Prostate gland (tissue), 2 donors: ENCODE measurements around the gene MORN1. TPM values are rescaled to one million over a fixed set of nuclear protein-coding genes. Genes with fewer than 3 reads are reported as not detected.

Experiments used
- DNase-seq: peaks from one replicate; pipeline ENCODE4 v3.0.0-alpha.2; 2019; ENCODE audit warnings: low spot score
- H3K27ac ChIP-seq, 2 donors: fragments of 200-600 bp; sonication (generic); 2 replicates each; pipeline ENCODE4 v1.5.1; 2017 to 2019
- H3K27me3 ChIP-seq: fragments of 200-600 bp; sonication (generic); replicated peaks from 2 replicates; pipeline ENCODE4 v1.5.1; 2019; ENCODE audit not compliant: insufficient read depth
- H3K36me3 ChIP-seq, 2 donors: fragments of 200-600 bp; sonication (generic); 1 replicate in 1 of 2; 2 replicates in 1 of 2; pipeline versions ENCODE4 v1.5.1 to v1.8.1; 2017 to 2019
- H3K4me1 ChIP-seq: fragments of 200-600 bp; sonication (generic); replicated peaks from 2 replicates; pipeline ENCODE4 v1.5.1; 2019
- H3K4me3 ChIP-seq, 2 donors: fragments of 200-600 bp; sonication (generic); 2 replicates each; pipeline ENCODE4 v1.5.1; 2017 to 2019
- H3K9me3 ChIP-seq: fragments of 200-600 bp; sonication (generic); 2 replicates; pipeline ENCODE4 v1.5.1; 2017
- CTCF ChIP-seq, 4 experiments: fragments of 200-600 bp in 2 of 4; fragments of 450-650 bp in 2 of 4; sonication (generic) in 2 of 4; IDR thresholded peaks; 1 replicate in 3 of 4; 2 replicates in 1 of 4; pipeline ENCODE4 v1.5.1; 2016 to 2019; ENCODE audit warnings: antibody characterized with exemption in 4 of 4, mild to moderate bottlenecking in 2 of 4, moderate library complexity in 2 of 4
- POLR2A ChIP-seq: fragments of 450-650 bp; IDR thresholded peaks from one replicate; pipeline ENCODE4 v1.6.1; 2016; ENCODE audit warnings: antibody characterized with exemption, mild to moderate bottlenecking
- POLR2AphosphoS5 ChIP-seq: sonication (generic); formaldehyde crosslinking; IDR thresholded peaks from one replicate; pipeline ENCODE4 v1.6.1; 2017; ENCODE audit warnings: antibody characterized with exemption
- WGBS: methylation state at CpG from one replicate; pipeline ENCODE4 v1.1.5; 2018; 5-methylcytosine and 5-hydroxymethylcytosine counted together
- intact Hi-C: fragments of 100-400 bp; cut with DNase I; formaldehyde crosslinking; loops from one replicate; pipeline ENCODE4 v1.14.2; 2022
- total RNA-seq, 2 donors: library from RNA; depleted of rRNA; stranded (reverse); fragments of >200 nt; gene quantifications; one replicate each; pipeline ENCODE4 v1.1.0, GENCODE V29; 2016

MORN1 gene
- total RNA-seq, 2 donors from 2014 or later = 18.6 to 21.0 TPM

DNA sequence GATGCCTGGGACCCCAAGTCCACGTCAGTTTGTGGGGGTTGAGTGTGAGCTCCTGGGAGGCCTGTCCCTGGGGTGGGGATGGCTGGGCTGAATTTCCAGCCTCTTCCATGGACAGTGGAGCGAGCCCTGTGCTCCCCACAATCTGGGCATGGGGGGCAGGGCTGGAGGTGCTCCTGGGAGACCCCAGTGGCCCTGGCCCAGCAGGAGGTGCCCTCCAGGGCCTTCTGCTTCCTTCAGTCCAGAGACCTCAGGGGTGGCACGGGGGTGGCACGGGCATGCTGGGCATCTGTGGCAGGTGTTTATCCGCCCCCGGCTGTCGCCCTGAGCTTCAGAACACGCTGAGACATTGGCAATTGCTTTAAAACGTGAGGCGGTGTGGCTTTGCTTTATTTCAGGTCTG lies 40.9 kb downstream of the MORN1 start:
- 78% methylated on average over 10 of the region's 10 CpGs for WGBS
- H3K27ac ChIP-seq = no peak overlapping the region
- H3K36me3 ChIP-seq = no peaks in the 10 kb centered on the region
- H3K4me3 ChIP-seq = no peak overlapping the region
- H3K27me3 ChIP-seq = no peaks in the 10 kb centered on the region
- DNase-seq = no peak
- H3K9me3 ChIP-seq = no peaks in the 10 kb centered on the region
- H3K4me1 ChIP-seq = peaks cover 6% of the 10 kb centered on the region
- intact Hi-C loops = no loop called here
- TF ChIP-seq CTCF (IDR thresholded peaks at IDR 0.05) (no peak), POLR2AphosphoS5 (no peak), POLR2A (no peak)

- no peak overlapping the region for H3K27ac ChIP-seq
- no peak overlapping the region for H3K4me3 ChIP-seq
- intact Hi-C loops = no loop called here
- H3K4me1 ChIP-seq = peaks cover 6% of the 10 kb centered on the region
- TF ChIP-seq POLR2A = no peak
- no peak for TF ChIP-seq POLR2AphosphoS5
- no peak for TF ChIP-seq CTCF (IDR thresholded peaks at IDR 0.05)
- whole genome bisulfite sequencing = 83% methylated on average over 9 of the region's 9 CpGs
- no peaks in the 10 kb centered on the region for H3K9me3 ChIP-seq
- H3K27me3 ChIP-seq = no peaks in the 10 kb centered on the region
- H3K36me3 ChIP-seq = no peaks in the 10 kb centered on the region
- no peak for DNase-seq
These were observed 41.5 kb downstream of the MORN1 start for GRCh38 chr1:2349806-2350205.

DNA sequence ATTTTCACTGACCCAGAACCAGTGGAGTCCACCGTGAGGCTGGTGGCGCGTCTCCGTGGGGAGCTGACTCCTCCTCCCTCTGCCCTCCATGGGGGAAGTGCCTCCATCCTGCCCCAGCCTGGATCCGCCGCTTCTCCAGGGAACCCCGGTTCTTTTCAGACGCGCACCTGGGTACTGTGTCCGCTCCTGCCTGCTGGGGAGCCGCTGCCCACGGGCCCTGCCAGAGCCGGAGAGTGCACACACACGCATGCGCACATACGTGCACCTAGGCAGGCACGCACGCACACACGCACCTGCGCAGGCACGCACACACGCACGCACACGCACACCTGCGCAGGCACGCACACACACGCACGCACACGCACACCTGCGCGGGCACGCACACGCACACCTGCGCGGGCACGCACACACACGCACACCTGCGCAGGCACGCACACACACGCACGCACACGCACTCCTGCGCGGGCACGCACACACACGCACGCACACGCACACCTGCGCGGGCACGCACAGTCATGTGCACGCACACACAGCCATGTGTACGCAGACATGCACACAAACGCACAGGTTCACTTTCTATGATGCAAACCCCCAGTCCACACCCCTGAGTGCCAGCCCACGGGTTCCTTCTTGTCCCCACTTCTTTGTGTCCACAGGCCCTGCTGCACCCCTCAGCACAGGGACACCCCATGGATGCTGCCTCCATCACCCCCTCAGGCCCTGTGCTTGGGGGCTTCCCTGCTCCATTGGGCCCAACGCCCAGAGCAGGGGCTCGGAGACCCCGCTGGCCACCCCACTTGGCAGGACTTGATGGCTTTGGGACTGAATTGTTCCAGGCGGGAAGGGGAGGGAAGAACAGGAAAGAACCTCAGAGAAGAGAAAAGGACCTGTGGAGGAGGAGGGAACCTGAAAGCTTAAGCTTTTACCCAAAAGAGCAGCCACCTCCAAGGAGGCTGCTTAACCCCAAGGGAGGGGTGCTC lies 42.7 kb downstream of the MORN1 start:
- Histone ChIP-seq H3K4me3 (no peak overlapping the region), H3K4me1 (peaks cover 5% of the 10 kb centered on the region), H3K27me3 (no peaks in the 10 kb centered on the region), H3K27ac (no peak overlapping the region), H3K9me3 (no peaks in the 10 kb centered on the region), H3K36me3 (no peaks in the 10 kb centered on the region)
- no peak for TF ChIP-seq CTCF (IDR thresholded peaks at IDR 0.05)
- no peak for TF ChIP-seq POLR2A
- no peak for TF ChIP-seq POLR2AphosphoS5
- intact Hi-C loops = no loop called here
- WGBS = 88% methylated on average over 48 of the region's 59 CpGs
- DNase-seq = no peak

DNA sequence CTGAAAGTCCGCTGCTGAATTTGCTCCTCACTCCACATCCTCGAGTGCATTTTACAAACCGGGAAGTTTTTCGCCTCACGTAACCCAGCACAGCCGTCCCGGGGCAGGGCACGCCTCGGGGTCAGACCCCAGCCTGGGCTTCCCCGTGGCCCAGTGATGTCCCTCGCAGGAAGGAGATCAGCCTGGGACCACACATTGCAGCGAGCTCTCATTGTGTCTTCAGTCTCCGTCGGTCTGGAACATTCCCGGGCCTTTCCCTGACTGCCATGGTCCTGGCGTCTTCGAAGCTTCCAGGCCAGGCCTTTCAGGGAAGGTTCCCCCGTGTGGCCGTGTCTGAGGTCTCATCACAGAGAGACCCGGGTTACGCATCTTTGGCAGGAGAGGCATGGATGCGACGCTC lies 43.5 kb downstream of the MORN1 start:
- intact Hi-C loops = no loop called here
- TF ChIP-seq POLR2AphosphoS5 (no peak), CTCF (IDR thresholded peaks at IDR 0.05) (no peak), POLR2A (no peak)
- Histone ChIP-seq H3K27me3 (no peaks in the 10 kb centered on the region), H3K4me3 (no peak overlapping the region), H3K9me3 (no peaks in the 10 kb centered on the region), H3K4me1 (no peaks in the 10 kb centered on the region), H3K36me3 (no peaks in the 10 kb centered on the region), H3K27ac (no peak overlapping the region)
- DNase-seq = no peak
- WGBS = 76% methylated on average over 23 of the region's 23 CpGs

GRCh38 chr1:2347409-2347785 lies 44.0 kb downstream of the MORN1 start:
- Histone ChIP-seq H3K9me3 (no peaks in the 10 kb centered on the region), H3K27me3 (no peaks in the 10 kb centered on the region), H3K36me3 (no peaks in the 10 kb centered on the region), H3K4me3 (no peak overlapping the region), H3K4me1 (no peaks in the 10 kb centered on the region), H3K27ac (no peak overlapping the region)
- intact Hi-C loops = no loop called here
- 89% methylated on average over 13 of the region's 13 CpGs for WGBS
- TF ChIP-seq CTCF (IDR thresholded peaks at IDR 0.05) (no peak), POLR2A (no peak), POLR2AphosphoS5 (no peak)
- no peak for DNase-seq
